ENCODE results near the gene GALNT18. TPM values are rescaled to one million over a fixed set of nuclear protein-coding genes. Genes with fewer than 3 reads are reported as not detected.
A peak's percentile ranks its signal among the peaks of the same experiment; 100 is the strongest.

Gene GALNT18
- total RNA-seq, 1 donor, result 11.7 TPM

DNA sequence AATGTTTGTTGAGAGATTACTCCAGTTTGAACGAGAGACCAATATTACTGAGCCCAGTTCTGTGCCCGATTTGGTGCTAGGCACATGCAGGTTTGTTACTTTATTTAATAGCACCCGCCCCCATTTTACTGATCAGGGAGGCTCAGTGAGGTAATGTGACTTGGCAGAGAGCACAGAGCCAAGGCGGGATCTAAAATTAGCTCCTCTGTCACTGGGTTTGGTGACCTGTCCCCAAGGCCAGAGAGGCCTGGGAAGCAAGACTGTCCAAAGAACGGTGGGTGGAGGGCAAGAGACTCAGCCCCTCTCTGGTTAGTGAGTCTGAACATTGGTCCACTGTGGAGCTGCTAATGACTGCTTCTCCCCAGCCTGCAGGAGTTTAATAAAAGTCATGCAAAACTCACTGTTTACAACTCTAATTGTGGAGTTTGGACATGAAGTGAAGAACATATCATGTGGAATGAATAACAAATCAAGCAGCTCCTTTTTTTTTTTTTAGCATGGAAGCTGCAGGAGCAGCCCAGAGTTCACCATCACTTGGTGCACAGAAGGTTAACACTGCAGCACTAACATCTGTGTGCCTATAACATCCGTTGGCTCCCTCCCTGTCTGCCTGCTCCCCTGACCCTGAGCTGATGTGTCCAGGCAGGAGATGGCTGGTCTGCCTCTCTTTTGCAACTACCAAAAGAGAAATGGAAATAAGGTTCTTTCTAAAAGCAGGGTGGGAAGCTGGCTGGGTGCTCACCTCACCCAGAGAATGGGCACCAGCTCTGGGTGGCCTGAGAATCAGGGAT, 307.7 kb downstream of the GALNT18 start:
- H3K4me3 ChIP-seq (ENCODE audit: low read depth, low read length), result no peak overlapping the region
- TF ChIP-seq, protein P1, sequence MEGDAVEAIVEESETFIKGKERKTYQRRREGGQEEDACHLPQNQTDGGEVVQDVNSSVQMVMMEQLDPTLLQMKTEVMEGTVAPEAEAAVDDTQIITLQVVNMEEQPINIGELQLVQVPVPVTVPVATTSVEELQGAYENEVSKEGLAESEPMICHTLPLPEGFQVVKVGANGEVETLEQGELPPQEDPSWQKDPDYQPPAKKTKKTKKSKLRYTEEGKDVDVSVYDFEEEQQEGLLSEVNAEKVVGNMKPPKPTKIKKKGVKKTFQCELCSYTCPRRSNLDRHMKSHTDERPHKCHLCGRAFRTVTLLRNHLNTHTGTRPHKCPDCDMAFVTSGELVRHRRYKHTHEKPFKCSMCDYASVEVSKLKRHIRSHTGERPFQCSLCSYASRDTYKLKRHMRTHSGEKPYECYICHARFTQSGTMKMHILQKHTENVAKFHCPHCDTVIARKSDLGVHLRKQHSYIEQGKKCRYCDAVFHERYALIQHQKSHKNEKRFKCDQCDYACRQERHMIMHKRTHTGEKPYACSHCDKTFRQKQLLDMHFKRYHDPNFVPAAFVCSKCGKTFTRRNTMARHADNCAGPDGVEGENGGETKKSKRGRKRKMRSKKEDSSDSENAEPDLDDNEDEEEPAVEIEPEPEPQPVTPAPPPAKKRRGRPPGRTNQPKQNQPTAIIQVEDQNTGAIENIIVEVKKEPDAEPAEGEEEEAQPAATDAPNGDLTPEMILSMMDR (IDR thresholded peaks at IDR 0.05; ENCODE audit: insufficient read depth, low read depth, low read length), result no peak
- no peak for DNase-seq (ENCODE audit: low read depth)

DNA sequence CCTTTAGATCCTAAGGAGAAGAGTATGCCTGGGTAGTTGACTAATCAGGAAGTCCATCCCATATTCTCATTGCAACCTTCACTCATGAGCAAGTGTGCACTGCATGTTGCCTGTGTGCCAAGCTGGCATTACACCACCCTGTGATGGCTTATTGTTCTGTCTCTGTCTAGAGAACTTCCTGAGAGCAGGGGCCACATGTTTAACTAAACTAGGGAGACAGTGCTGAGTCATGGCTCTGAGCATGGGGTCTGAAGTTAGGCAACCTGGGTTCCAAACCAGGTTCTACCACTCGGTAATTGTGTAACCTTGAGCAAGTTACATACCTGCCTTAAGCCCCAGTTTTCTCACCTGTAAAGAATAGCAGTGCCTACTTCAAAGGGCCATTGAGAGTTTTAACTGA, 308.4 kb downstream of the GALNT18 start:
- TF ChIP-seq, protein P1 (IDR thresholded peaks at IDR 0.05; ENCODE audit: insufficient read depth, low read depth, low read length), result no peak
- peak; percentile 33 for DNase-seq (ENCODE audit: low read depth)
- no peak overlapping the region for H3K4me3 ChIP-seq (ENCODE audit: low read depth, low read length)

DNA sequence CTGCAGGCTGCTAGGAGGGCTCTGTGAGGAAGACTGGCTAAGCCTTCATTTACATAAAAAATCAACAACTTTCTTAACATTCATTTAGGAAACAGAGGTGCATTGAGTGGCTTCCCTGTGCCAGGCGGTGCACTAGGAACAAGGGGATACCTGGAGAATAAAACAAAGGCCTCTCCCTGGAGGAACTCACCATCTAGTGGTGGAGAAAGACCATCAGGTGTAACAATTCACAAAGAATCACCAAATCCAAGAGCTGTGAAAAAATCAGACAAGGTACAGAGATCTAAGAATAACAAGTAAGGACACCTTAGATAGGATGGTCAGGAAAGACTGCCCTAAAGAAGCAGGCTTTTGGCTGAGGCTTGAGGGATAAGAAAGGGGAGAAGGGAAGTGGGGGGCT, 309.1 kb downstream of the GALNT18 start:
- TF ChIP-seq, protein P1 (IDR thresholded peaks at IDR 0.05; ENCODE audit: insufficient read depth, low read depth, low read length), result no peak
- no peak overlapping the region for H3K4me3 ChIP-seq (ENCODE audit: low read depth, low read length)
- no peak for DNase-seq (ENCODE audit: low read depth)

DNA sequence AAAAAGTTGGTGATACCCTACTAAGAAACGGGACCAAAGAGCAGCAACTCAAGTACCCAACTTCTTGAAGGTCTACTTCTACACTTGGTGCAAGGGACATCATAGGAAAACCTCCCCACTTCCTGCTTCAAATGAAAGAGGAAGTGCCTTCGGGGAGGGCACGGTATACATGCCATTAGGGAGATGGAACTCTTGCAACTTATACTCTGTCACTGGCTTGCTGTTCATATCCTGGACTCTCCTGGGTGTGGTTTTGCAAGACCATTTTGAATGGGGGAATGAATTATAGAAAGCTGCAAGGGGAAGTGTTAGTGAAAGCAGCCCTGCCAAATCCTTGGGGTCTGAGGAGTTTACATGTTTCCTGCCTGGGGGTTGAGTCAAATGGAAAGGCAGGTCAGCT, 310.6 kb downstream of the GALNT18 start:
- H3K4me3 ChIP-seq (ENCODE audit: low read depth, low read length), result no peak overlapping the region
- TF ChIP-seq, protein P1 (IDR thresholded peaks at IDR 0.05; ENCODE audit: insufficient read depth, low read depth, low read length), result no peak
- no peak for DNase-seq (ENCODE audit: low read depth)

DNA sequence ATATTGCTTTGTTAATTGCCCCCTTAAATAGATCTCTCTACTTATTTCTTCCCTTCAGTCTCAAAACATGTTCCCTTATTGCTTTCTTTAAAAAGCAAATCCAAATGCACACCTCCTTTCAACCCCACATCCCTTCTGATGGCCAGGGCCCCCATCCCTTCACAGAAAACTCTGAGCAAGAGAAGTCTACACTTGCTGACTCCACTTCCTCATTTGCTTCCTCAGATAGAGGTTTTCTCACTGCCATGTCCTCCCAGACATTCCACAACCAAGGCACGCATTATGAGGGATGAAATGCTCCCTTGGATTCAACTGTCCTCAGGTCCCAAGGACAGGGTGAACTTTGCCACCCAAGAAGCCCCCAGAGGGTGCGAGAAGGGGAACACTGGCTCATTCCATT, 311.9 kb downstream of the GALNT18 start:
- no peak overlapping the region for H3K4me3 ChIP-seq (ENCODE audit: low read depth, low read length)
- TF ChIP-seq, protein P1 (IDR thresholded peaks at IDR 0.05; ENCODE audit: insufficient read depth, low read depth, low read length), result no peak

DNA sequence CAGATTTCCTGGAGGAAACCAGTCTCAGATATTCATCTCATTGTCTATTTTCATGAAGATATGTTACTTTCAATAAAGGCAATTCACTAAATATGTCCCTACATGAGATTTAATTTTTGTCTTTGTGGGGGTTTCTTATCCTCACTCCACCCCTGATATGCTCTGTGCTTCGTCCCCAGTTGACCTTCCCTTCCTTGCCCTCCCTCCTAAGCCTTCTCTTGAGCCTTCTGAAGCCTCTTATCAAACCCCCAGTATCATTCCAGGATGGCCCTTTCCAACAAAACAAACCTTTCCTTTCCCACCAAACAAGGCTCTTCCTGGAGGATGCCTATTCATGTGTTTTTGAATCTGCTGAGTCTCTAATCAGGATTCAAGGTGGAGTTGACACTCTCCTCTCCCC, 313.6 kb downstream of the GALNT18 start:
- no peak overlapping the region for H3K4me3 ChIP-seq (ENCODE audit: low read depth, low read length)
- TF ChIP-seq, protein P1 (IDR thresholded peaks at IDR 0.05; ENCODE audit: insufficient read depth, low read depth, low read length), result no peak
- no peak for DNase-seq (ENCODE audit: low read depth)

More for the DNA sequence above, 311.9 kb downstream of the GALNT18 start:
- DNase-seq (ENCODE audit: low read depth), result no peak

DNA sequence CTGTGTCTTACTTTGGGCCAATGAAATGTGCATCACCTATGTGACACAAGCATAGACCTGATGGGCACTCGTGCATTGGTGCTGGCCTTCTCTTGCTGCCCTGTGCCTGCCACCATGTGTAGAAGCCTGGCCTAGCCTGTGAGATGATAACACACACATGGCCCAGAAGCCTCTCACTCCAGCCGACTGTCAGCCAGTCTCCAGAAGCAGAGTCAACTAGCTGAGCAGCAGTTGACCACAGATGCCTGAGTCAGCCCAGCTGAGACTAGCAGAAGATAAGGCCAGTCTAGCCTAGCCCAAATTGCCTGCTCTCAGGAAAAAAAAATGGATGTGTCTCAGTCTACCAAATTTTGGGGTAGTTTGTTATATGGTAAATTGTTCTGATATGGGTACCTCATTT, 314.9 kb downstream of the GALNT18 start:
- no peak for DNase-seq (ENCODE audit: low read depth)
- TF ChIP-seq, protein P1 (IDR thresholded peaks at IDR 0.05; ENCODE audit: insufficient read depth, low read depth, low read length), result no peak
- no peak overlapping the region for H3K4me3 ChIP-seq (ENCODE audit: low read depth, low read length)
